ENCODE data around the gene TIMP1. TPM values are rescaled to one million over a fixed set of nuclear protein-coding genes. Genes with fewer than 3 reads are reported as not detected.

Gene TIMP1
- total RNA-seq, 1 donor from 2014 or later = 118 TPM

- H3K36me3 ChIP-seq (ENCODE audit: control insufficient read depth, insufficient read depth, low read length) = no peaks in the 10 kb centered on the region
- no peak for TF ChIP-seq CTCF (IDR thresholded peaks at IDR 0.05; ENCODE audit: insufficient read depth, low read length, poor library complexity, severe bottlenecking)
- DNase-seq (ENCODE audit: low read depth) = no peak
- H3K27me3 ChIP-seq (ENCODE audit: control insufficient read depth, insufficient read depth, low read length) = no peaks in the 10 kb centered on the region
- no peak overlapping the region for H3K4me3 ChIP-seq (ENCODE audit: low read depth, low read length)
These were observed 51.7 kb downstream of the TIMP1 start for GRCh38 chrX:47633689-47634590.

GRCh38 chrX:47634871-47635575 lies 52.8 kb downstream of the TIMP1 start:
- no peaks in the 10 kb centered on the region for H3K36me3 ChIP-seq (ENCODE audit: control insufficient read depth, insufficient read depth, low read length)
- DNase-seq (ENCODE audit: low read depth) = no peak
- H3K4me3 ChIP-seq (ENCODE audit: low read depth, low read length) = no peak overlapping the region
- no peak for TF ChIP-seq CTCF (IDR thresholded peaks at IDR 0.05; ENCODE audit: insufficient read depth, low read length, poor library complexity, severe bottlenecking)
- H3K27me3 ChIP-seq (ENCODE audit: control insufficient read depth, insufficient read depth, low read length) = no peaks in the 10 kb centered on the region

Other genes starting within 250 kb of the TIMP1 start
- gene ZNF157, start 211.9 kb upstream of the TIMP1 start, total RNA-seq = 0.07 and 0.63 TPM in 2 replicates
- gene ZNF41, start 99.2 kb upstream of the TIMP1 start, total RNA-seq = 4.1 and 4.5 TPM in 2 replicates
- gene ARAF, start 21.2 kb upstream of the TIMP1 start, total RNA-seq = 30.2 and 41.2 TPM in 2 replicates
- 0.62 and 1.9 TPM in 2 replicates for gene SYN1, start 37.4 kb downstream of the TIMP1 start, total RNA-seq
- gene CFP, start 47.5 kb downstream of the TIMP1 start, total RNA-seq = 0.21 TPM in 1 of 2 replicates, not detected in the other
- gene ELK1, start 68.1 kb downstream of the TIMP1 start, total RNA-seq = 36.0 and 39.5 TPM in 2 replicates
- gene UXT, start 76.7 kb downstream of the TIMP1 start, total RNA-seq = 149 and 165 TPM in 2 replicates

All from kidney epithelial cell (primary cell).